GM19035 (cell line): ENCODE data around the gene PROM2.

Source experiments
- ATAC-seq: cut with Tn5 transposase; IDR thresholded peaks from one replicate; pipeline ENCODE4 v1.9.1; 2021; ENCODE audit not compliant: unreplicated experiment

Gene PROM2

DNA sequence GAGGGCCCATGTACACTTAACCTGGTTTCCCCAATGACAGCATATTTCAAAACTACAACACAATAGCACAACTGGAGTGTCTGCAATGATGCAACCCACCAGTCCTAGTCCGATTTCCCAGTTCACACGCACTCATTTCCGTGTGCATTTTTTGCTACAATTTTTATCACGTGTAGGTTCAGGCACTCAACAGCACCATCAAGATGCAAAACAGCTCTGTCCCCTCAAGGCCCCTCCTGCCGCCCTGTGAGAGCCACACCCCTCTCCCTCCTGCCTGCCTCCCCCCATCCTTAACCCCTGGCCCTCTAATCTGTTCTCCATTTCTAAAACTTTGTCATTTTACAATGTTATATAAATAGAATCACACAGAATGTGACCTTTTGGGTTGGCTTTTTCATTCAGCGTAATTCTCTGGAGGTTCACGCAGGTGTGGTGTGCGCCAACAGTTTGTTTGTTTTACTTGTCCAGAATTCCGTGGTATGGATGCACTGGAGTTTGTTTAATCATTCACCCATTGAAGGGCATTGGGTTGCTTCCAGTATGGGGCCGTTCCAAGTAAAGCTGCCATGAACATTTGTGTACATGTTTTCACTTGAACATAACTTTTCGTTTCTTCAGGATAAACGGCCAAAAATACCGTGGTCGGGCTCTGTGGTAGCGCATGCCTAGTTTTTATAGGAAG, 31.3 kb downstream of the PROM2 start:
- ATAC-seq: no peak

DNA sequence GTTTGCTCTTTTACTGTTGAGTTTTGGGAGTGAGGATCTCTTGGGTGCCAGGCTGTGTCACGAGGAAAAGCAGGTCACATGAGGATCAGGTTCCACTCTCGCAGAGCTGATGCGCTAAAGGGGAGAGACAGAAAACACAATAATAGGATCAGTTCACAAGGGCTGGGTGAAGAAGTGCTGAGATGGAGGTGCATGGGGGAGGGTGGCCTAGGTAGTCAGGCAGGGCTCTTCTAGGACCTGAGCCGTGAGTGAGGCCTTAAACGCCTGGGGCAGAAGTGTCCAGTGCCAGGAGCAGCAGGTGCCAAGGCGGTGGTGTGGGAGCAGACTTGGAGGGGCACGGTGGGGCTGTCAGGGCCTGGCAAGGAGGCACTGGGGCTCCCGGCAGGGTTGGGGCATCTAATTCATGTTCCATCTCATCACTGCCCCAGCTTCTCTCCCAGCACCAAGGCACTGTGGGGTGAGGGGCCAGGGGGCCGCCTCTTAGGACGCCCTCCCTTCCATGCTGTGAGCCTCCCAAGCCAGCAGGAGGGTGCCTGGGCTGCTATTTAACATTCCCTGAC, 32.2 kb downstream of the PROM2 start:
- no peak for ATAC-seq

- ATAC-seq: no peak
Observed at GRCh38 chr2:95307036-95307435, 32.8 kb downstream of the PROM2 start.

DNA sequence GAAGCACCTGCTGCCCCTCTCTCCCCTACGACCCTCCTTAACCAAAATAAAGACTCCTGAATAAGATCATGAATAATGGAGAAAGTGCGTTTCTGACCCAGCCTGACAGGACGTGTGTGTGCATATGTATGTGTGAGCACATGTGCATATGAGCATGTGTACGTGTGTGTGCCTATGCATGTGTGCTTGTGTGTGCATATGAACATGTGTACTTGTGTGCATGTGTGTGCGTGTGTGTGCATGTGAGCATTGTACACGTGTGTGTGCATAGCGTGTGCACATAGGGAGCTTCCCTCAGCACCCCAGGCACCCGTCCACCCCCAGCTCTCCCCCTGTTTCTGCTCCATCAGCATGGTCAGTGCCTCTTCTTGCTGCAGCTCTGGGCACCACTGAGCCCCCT, 33.6 kb downstream of the PROM2 start:
- no peak for ATAC-seq

DNA sequence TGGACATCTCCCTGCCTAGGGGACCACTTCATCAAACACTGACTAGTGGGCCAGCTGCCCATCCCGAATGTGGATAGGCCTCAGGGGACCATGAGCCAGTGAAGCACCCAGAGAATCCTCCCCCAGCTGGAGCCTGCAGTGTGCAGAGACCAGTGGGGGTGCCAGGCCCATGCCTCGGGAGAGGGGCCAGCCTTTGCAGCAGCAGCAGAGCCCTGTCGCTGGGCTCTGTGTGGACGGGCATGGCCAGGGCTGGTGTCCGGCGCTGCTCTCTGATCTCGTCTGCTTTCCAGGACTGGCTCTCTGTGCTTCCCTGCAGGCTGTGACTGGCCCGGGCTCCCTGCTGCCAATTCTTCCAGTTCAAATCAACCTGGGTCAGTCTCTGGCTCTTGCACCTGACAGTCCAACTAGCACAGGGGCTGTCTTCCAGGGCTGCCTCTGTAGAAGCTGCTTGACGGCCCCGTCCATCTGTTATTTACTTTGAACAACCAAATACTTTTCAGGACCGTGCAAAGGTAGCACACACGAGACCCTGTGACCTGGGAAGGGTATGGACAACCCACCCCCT, 34.3 kb downstream of the PROM2 start:
- ATAC-seq: no peak

DNA sequence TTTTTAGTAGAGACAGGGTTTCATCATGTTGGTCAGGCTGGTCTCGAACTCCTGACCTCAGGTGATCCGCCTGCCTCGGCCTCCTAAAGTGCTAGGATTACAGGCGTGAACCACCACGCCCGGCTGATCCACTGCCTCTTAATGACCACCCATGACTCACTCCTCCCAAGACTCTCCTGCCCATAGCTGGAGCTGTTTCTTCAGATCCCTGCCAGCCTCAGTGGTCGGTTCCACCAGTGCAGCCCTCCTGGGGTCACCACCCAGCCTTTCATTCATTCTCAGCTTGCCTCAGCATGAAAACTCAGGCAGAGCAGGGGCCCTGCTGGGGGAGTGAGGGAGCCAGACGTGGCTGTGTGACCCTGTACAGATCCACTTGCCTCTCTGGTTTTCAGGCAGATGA, 35.4 kb downstream of the PROM2 start:
- no peak for ATAC-seq

DNA sequence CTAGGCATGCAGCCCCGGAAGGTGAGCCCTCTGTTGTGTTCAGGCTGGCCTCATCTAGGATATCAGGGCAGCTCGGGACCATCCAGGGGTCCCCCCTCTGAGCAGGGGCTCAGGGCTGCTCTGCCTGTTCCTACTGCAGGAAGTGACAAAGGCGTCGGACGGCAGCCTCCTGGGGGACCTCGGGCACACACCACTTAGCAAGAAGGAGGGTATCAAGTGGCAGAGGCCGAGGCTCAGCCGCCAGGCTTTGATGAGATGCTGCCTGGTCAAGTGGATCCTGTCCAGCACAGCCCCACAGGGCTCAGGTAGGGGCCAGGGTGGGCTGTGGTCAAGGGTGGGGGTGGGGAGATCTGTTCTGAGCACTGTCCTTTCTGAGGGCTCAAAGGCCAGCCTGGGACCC, 36.0 kb downstream of the PROM2 start:
- no peak for ATAC-seq

GRCh38 chr2:95310651-95311050, 36.4 kb downstream of the PROM2 start:
- no peak for ATAC-seq

- ATAC-seq: no peak
Observed at GRCh38 chr2:95311815-95312542, 37.7 kb downstream of the PROM2 start.

DNA sequence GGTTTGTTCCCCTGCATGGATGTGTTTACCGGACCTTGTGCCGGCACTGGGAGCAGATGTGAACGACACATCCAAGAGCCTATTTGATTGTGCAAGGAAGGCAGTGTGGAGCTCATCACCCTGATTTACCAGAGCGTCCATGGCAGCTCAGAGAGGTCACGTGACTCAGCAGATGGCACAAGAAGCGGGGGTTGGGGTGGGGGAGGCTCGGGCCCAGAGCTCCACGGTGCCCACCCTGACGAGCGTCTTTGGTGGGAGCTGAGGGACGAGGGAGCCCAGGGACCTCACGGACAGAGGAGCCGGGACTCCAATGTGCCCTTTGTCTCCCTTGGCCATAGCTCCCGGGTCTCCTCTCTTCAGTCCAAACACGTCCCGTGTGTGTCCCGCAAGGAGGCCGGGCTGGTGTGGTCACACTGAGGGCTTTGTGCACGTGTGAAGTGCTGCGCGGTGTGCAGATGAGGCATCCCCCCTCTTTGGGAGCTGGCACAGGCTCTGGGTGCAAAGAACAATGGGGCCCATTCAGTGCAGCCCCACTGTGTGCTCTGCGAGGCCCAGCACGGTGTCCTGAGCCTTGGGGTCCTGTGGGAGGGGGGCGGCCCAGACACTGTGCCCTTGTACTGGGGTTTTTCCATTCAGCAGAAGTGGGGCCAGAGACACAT, 38.4 kb downstream of the PROM2 start:
- no peak for ATAC-seq

DNA sequence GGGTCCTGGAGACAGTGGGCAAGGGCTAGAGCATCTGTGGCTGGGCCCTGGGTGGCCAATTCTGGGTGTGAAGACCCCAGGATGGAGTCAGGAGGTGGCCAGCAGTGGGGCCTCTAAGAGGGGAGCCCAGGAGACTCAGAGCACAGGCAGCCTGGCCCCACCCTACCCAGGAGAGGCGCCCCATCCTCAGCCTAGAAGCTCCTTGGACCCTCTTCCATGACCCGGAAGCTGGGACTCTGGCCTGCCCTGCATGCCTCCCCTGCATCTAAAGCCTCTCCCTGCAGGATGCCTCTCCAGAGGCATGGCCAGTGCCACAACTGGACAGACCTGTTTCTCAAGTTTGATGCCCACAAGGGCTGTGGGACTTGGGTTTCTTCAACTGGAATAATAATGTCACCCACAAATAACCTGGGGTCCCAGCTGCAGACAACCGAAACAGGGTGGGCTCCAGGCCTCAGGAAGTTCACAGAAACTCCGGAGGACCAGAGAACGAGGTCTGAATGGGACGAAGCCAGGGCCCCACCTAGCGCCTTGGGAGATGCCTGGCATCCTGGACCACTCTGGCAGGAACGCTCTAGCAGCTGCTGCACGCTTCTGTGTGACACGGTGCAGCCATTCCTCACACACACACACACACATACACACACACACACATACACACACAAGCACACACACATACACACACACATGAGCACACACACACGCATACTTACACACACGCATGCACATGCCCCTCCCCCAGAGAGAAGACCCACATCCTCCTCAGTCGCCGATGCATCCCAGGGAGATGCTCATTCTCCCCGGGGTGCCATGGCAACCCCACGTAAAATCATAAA, 39.3 kb downstream of the PROM2 start:
- ATAC-seq: no peak

- no peak for ATAC-seq
Observed at GRCh38 chr2:95314598-95314963, 40.3 kb downstream of the PROM2 start.

GRCh38 chr2:95314964-95315611, 40.8 kb downstream of the PROM2 start:
- no peak for ATAC-seq

DNA sequence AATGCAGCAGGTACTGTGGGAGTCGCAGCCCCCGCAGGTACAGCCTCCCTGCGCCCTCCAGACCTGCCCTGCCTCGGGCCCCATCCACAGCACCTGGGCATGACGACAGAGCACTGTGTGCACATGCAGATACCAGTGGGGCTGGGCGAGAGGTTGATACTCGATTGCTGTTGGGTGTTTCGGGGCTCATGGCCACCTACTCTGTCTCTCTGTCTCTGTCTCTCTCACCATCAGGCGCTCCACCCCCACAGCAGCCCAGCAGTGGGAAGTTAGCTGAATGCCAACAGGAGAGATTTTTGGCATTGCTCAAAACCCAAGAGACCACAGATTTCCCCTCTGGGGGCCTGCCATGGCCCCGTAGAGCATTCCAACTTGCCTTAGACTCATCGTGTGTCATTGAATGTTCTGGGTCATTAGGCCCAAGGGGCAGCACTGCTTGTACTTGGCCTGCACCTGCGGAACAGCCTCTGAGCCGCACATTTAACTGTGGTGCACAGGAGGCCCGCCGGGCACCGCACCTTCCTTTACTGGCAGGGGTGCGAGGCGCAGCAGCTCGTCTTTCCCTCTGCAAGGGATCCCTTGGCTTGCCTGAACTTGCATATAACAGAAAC, 41.7 kb downstream of the PROM2 start:
- ATAC-seq: no peak

GRCh38 chr2:95316466-95317122, 42.3 kb downstream of the PROM2 start:
- ATAC-seq: no peak

- ATAC-seq: no peak
Observed at GRCh38 chr2:95317123-95317500, 42.9 kb downstream of the PROM2 start.

DNA sequence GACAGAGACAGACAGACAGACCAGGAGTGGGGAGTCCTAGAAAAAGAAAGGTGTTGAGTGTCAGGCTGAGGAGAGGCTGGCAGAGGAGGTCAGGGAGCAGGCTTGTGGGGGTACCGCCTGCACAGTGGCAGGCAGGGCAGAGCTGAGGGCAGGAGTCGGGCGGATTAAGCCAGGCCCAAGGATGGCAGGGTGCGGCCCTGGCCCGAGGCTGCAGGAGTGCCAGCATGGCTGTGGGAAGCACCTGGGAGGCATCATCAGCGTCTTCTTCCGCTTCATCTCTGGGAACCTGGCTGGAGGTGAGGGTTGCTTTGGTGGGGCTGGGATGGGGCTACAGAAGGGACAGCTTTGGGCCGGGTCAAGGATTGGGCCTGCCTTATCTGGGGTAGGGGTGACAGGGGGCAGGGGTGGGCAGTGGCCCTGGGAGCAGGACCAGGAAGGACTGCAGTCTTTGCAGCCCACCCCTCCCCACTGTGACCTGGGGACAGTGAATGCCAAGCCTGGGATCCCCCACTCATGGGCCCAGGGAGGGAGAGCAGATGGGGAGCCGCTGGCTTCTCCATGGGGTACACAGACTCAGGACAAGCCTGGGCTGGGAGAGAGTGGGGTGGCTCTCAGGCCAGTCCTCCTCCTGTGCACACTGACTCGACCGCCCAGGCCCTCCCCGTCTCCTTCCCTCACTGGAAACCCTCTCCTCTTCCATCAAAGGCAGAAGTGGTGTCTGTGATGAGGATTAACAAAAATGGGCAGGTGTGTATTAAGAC, 43.6 kb downstream of the PROM2 start:
- ATAC-seq: no peak

- ATAC-seq: no peak
Observed at GRCh38 chr2:95318431-95319220, 44.4 kb downstream of the PROM2 start.
